A549 (cell line): ENCODE measurements around the gene SCRN1. TPM values are rescaled to one million over a fixed set of nuclear protein-coding genes. Genes with fewer than 3 reads are reported as not detected.

Experiments used
- ATAC-seq, 2 experiments: fragments of 200-7000 bp in 1 of 2; fragments of >200 bp in 1 of 2; cut with Nextera tagmentation in 1 of 2; cut with Tn5 transposase in 1 of 2; 3 replicates each; pipeline versions ENCODE4 v1.8.0 to v1.9.1; 2018 to 2020; ENCODE audit warnings: mild to moderate bottlenecking in 1 of 2, moderate library complexity in 1 of 2
- CTCF ChIA-PET: fragments of 300-600 bp; sonication (Branson Sonifier 250); formaldehyde crosslinking; extraction: SDS; loops from one replicate; lab custom pipeline; 2021; ENCODE audit warnings: antibody characterized with exemption, inconsistent platforms; lab: Yijun Ruan, JAX
- POLR2A ChIA-PET: fragments of 350-600 bp; formaldehyde crosslinking; extraction: SDS; loops from one replicate; lab custom pipeline; 2021; ENCODE audit warnings: antibody characterized with exemption, inconsistent platforms; lab: Yijun Ruan, JAX
- DNase-seq, 2 experiments: peaks; one replicate each; pipeline versions ENCODE4 v3.0.0 to v3.0.0-alpha.2; 2011 to 2016; ENCODE audit warnings: low read depth in 1 of 2, low spot score in 1 of 2
- FAIRE-seq: peaks from 2 replicates; lab custom pipeline; 2011; peaks lifted over from hg19 to GRCh38; lab: Jason Lieb, UNC
- H3K27ac ChIP-seq, 2 experiments: fragments of >200 bp; sonication (Bioruptor Twin); formaldehyde crosslinking; 3 replicates each; pipeline ENCODE4 v1.5.1; 2016 to 2017
- H3K4me1 ChIP-seq: fragments of >200 bp; sonication (Bioruptor Twin); formaldehyde crosslinking; 3 replicates; pipeline ENCODE4 v1.6.1; 2016
- H3K4me2 ChIP-seq: fragments of >200 bp; sonication (Bioruptor Twin); formaldehyde crosslinking; 3 replicates; pipeline ENCODE4 v1.6.1; 2016
- H3K4me3 ChIP-seq: fragments of >200 bp; sonication (Bioruptor Twin); formaldehyde crosslinking; 3 replicates; pipeline ENCODE4 v1.5.1; 2016
- H3K9me3 ChIP-seq: fragments of >200 bp; sonication (Bioruptor Twin); formaldehyde crosslinking; 3 replicates; pipeline ENCODE4 v1.6.1; 2016
- ATOH8 ChIP-seq: fragments of 250-450 bp; sonication (Bioruptor Pico); IDR thresholded peaks from 2 replicates; pipeline ENCODE4 v1.5.0; 2020; ENCODE audit warnings: low read depth, mild to moderate bottlenecking, moderate library complexity
- CTCF ChIP-seq: fragments of >200 bp; sonication (Bioruptor Twin); formaldehyde crosslinking; IDR thresholded peaks from 3 replicates; pipeline ENCODE4 v1.5.1; 2016
- EHMT2 ChIP-seq: fragments of 200-600 bp; sonication (generic); IDR thresholded peaks from 2 replicates; pipeline ENCODE4 v1.6.1; 2016; ENCODE audit warnings: antibody characterized with exemption, low read depth, mild to moderate bottlenecking, moderate library complexity
- ELK1 ChIP-seq: fragments of 150-350 bp; IDR thresholded peaks from 2 replicates; pipeline ENCODE4 v1.6.1; 2014; ENCODE audit warnings: low read depth, mild to moderate bottlenecking, low read length
- HES2 ChIP-seq: fragments of >200 bp; sonication (Bioruptor Twin); formaldehyde crosslinking; IDR thresholded peaks from 2 replicates; pipeline ENCODE4 v1.6.1; 2016
- HEYL ChIP-seq: fragments of 250-450 bp; sonication (Bioruptor Pico); IDR thresholded peaks from 2 replicates; pipeline ENCODE4 v1.8.0; 2021; ENCODE audit warnings: mild to moderate bottlenecking, moderate library complexity
- HMGXB4 ChIP-seq: fragments of 250-450 bp; sonication (Bioruptor Pico); IDR thresholded peaks from 2 replicates; pipeline ENCODE4 v1.5.0; 2021; ENCODE audit warnings: mild to moderate bottlenecking, moderate library complexity, borderline replicate concordance
- HOXA7 ChIP-seq: fragments of 250-450 bp; sonication (Bioruptor Pico); IDR thresholded peaks from 2 replicates; pipeline ENCODE4 v1.5.0; 2020; ENCODE audit warnings: mild to moderate bottlenecking, moderate library complexity
- JUN ChIP-seq, 2 experiments: fragments of >200 bp; sonication (Bioruptor Twin); formaldehyde crosslinking; IDR thresholded peaks; 2 replicates in 1 of 2; 3 replicates in 1 of 2; pipeline ENCODE4 v1.6.1; 2016 to 2017
- JUNB ChIP-seq: fragments of >200 bp; sonication (Bioruptor Twin); formaldehyde crosslinking; IDR thresholded peaks from 2 replicates; pipeline ENCODE4 v1.6.1; 2016
- KDM1A ChIP-seq: fragments of 200-600 bp; sonication (generic); IDR thresholded peaks from 2 replicates; pipeline ENCODE4 v1.6.1; 2016; ENCODE audit warnings: low read depth, mild to moderate bottlenecking
- NR3C1 ChIP-seq: fragments of >200 bp; sonication (Bioruptor Twin); formaldehyde crosslinking; IDR thresholded peaks from 3 replicates; pipeline ENCODE4 v1.6.1; 2017
- PBX3 ChIP-seq: IDR thresholded peaks from 2 replicates; pipeline ENCODE4 v1.6.1; 2012
- RARB ChIP-seq: fragments of 250-450 bp; sonication (Bioruptor Pico); IDR thresholded peaks from 2 replicates; pipeline ENCODE4 v1.8.0; 2021; ENCODE audit warnings: mild to moderate bottlenecking, moderate library complexity
- REST ChIP-seq: fragments of 200-600 bp; sonication (generic); IDR thresholded peaks from 2 replicates; pipeline ENCODE4 v1.6.1; 2016; ENCODE audit warnings: antibody characterized with exemption, mild to moderate bottlenecking, moderate library complexity
- RNF2 ChIP-seq: fragments of 200-600 bp; sonication (generic); IDR thresholded peaks from 2 replicates; pipeline ENCODE4 v1.6.1; 2016; ENCODE audit warnings: low read depth, mild to moderate bottlenecking, antibody characterized with exemption, moderate library complexity, borderline replicate concordance
- SREBF2 ChIP-seq: fragments of 450-650 bp; IDR thresholded peaks from 2 replicates; pipeline ENCODE4 v1.6.1; 2014; ENCODE audit warnings: mild to moderate bottlenecking, moderate library complexity
- USF2 ChIP-seq: fragments of 450-650 bp; IDR thresholded peaks from 2 replicates; pipeline ENCODE4 v1.6.1; 2014; ENCODE audit warnings: antibody characterized with exemption
- ZC3H11A ChIP-seq: fragments of 450-650 bp; IDR thresholded peaks from 2 replicates; pipeline ENCODE4 v1.6.1; 2014; ENCODE audit warnings: antibody characterized with exemption, mild to moderate bottlenecking
- ZSCAN20 ChIP-seq: fragments of 250-450 bp; sonication (Bioruptor Pico); IDR thresholded peaks from 2 replicates; pipeline ENCODE4 v1.8.0; 2022; ENCODE audit warnings: mild to moderate bottlenecking, moderate library complexity
- polyA plus RNA-seq, 4 experiments: library from polyadenylated mRNA; depleted of rRNA in 3 of 4; stranded (reverse); fragments of >200 nt; fragmentation: RNase III in 1 of 4; extraction: RNeasy Plus Mini Kit Qiagen cat#74134 plus additional on column Dnase treatment in 1 of 4; gene quantifications; 2 replicates in 3 of 4; 3 replicates in 1 of 4; pipeline ENCODE4 v1.2.3, GENCODE V29; 2011 to 2017

Gene SCRN1
- polyA plus RNA-seq, 2 of the 4 experiments (the other 2 are of a cell fraction), result 49.7 to 88.9 TPM

- ATAC-seq, result no peak
Measured at GRCh38 chr7:30018451-30018850, 28.9 kb upstream of the SCRN1 start.

More at GRCh38 chr7:30018451-30018850, 28.9 kb upstream of the SCRN1 start:
- TF ChIP-seq ZSCAN20 (CRISPR knock-in tag) (no peak), EHMT2 (no peak), JUN (IDR thresholded peaks at IDR 0.05) (no peak), REST (no peak), HMGXB4 (CRISPR knock-in tag) (no peak), HES2 (no peak), ZC3H11A (no peak), ELK1 (no peak), HOXA7 (CRISPR knock-in tag) (no peak), RNF2 (no peak), SREBF2 (no peak), NR3C1 (no peak), CTCF (no peak), ATOH8 (no peak), HEYL (CRISPR knock-in tag) (no peak), USF2 (no peak), JUNB (no peak), PBX3 (no peak), RARB (no peak), KDM1A (no peak)
- Histone ChIP-seq H3K9me3 (no peaks in the 10 kb centered on the region), H3K27ac (no peak overlapping the region), H3K4me1 (peaks cover 15% of the 10 kb centered on the region; the same call in 2 of the 3 replicates), H3K4me3 (no peak overlapping the region), H3K4me2 (no peak overlapping the region)
- CTCF ChIA-PET, result no interaction called here
- no peak for FAIRE-seq
- no peak for DNase-seq
- POLR2A ChIA-PET, result no interaction called here
